Esophagus squamous epithelium (tissue), 4 donors: ENCODE data around the gene KRTAP22-1.

Experiments
- POLR2A ChIP-seq, 4 donors: fragments of 450-650 bp; IDR thresholded peaks; one replicate each; pipeline ENCODE4 v1.6.1; 2017; ENCODE audit warnings: antibody characterized with exemption in 4 of 4, mild to moderate bottlenecking in 4 of 4, moderate library complexity in 3 of 4
- TF ChIP-seq, protein P1 (sequence below), 6 experiments: fragments of 450-650 bp in 4 of 6; fragments of 200-600 bp in 2 of 6; sonication (generic) in 2 of 6; IDR thresholded peaks; one replicate each; pipeline ENCODE4 v1.5.1; 2016 to 2019; ENCODE audit warnings: antibody characterized with exemption in 6 of 6, mild to moderate bottlenecking in 4 of 6, moderate library complexity in 4 of 6

DNA sequence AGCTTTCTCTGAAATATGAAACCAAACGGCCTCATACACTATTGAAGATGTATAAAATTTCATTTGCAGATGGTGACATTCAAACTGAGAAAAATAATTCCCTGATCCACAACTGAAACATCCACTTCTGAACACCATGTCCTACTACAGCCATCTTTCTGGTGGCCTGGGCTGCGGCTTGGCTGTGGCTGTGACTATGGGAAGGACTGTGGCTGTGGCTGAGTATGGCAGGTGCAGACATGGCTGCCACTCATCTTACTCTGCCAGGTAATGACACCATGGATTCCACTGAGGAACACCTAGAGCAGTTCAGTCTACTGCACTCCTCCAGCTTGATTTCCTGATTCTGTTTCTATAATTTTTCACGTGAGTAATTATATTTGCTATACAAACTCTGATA, 19.6 kb downstream of the KRTAP22-1 start, which contains the start of gene KRTAP20-4:
- TF ChIP-seq, protein P1, sequence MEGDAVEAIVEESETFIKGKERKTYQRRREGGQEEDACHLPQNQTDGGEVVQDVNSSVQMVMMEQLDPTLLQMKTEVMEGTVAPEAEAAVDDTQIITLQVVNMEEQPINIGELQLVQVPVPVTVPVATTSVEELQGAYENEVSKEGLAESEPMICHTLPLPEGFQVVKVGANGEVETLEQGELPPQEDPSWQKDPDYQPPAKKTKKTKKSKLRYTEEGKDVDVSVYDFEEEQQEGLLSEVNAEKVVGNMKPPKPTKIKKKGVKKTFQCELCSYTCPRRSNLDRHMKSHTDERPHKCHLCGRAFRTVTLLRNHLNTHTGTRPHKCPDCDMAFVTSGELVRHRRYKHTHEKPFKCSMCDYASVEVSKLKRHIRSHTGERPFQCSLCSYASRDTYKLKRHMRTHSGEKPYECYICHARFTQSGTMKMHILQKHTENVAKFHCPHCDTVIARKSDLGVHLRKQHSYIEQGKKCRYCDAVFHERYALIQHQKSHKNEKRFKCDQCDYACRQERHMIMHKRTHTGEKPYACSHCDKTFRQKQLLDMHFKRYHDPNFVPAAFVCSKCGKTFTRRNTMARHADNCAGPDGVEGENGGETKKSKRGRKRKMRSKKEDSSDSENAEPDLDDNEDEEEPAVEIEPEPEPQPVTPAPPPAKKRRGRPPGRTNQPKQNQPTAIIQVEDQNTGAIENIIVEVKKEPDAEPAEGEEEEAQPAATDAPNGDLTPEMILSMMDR (IDR thresholded peaks at IDR 0.05), result no peak
- no peak for TF ChIP-seq POLR2A (IDR thresholded peaks at IDR 0.05)
